ENCODE measurements around the gene SRGN. TPM values are rescaled to one million over a fixed set of nuclear protein-coding genes. Genes with fewer than 3 reads are reported as not detected.
"Not testable (repeated sequence)": the region's sequence is repeated elsewhere in the genome, so short reads cannot be mapped to it uniquely, and the experiment has no call there.

Gene SRGN, protein sequence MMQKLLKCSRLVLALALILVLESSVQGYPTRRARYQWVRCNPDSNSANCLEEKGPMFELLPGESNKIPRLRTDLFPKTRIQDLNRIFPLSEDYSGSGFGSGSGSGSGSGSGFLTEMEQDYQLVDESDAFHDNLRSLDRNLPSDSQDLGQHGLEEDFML
- total RNA-seq: 1,340 and 1,350 TPM in 2 replicates

DNA sequence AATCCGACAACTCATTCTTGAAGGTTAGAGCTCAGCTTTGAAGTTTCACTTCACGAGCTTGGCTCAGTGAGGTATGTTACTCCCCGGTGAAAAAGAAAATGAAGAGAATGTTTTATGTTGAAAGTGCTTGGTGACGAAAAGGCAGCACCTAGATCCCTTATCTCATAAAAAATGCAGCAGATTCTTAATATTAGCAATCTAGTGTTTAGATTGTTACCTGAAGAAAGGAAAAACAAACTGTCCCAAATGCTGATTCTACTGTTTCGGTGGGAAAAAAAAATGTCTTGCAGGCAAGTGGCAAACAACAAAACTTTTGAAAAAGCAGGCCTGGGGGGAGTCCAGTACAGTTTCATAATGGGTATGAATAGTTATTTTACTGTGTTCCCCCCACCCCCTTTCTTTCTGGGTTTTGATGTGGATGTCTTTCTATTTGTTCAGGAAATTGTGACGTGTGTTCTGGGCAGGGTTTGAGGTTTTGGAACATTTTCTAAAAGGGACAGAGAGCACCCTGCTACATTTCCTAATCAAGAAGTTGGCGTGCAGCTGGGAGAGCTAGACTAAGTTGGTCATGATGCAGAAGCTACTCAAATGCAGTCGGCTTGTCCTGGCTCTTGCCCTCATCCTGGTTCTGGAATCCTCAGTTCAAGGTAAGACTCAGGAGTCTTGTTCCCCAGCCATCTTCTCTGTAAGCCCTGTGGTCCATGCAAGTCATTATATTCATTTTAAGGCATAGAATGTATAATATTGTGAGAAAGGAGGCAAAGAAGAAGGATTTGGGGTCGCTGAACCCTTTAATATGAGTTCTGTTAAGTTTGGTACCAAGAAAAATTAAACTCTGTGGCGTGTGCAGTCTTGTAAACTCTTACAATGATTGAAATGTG lies at the start of gene SRGN:
SRGN (plus strand) TSS at position 514 of the 881 bp plus-strand sequence; CDS start at position 569, 55 bp downstream.
- DNase-seq (ENCODE audit: low spot score): peak; percentile 82
- Mint-ChIP-seq H3K27ac (peak within 1 kb of the TSS; percentile 91), H3K9me3 (no peaks in the 10 kb centered on the region), H3K36me3 (ENCODE audit: low read depth) (peaks cover 42% of the 10 kb centered on the region), H3K4me3 (ENCODE audit: low read depth) (peak within 1 kb of the TSS; percentile 91), H3K4me1 (ENCODE audit: low read depth) (peaks cover 43% of the 10 kb centered on the region), H3K27me3 (ENCODE audit: low read depth) (no peaks in the 10 kb centered on the region)
- intact Hi-C loops (cut with micrococcal nuclease): loop anchor here (1.0 to 5.0 kb wide), 9 partner anchors 22 to 186 kb away; partner anchors contain the start of genes DDX50 and SUPV3L1

DNA sequence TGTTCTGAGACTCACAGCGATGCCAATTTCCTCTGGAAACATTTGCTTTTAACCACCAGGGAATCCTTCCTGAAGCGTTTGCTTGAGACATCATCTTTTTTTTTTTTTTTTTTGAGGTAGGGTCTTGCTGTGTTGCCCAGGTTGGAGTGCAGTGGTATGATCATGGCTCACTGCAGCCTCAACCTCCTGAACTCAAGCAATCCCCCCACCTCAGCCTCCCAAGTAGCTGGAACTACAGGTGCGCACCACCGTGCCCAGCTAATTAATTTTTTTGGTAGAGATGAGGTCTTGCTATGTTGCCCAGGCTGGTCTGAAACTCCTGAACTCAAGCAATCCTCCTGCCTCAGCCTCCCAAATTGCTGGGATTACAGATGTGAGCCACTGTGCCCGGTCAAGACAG lies 47.0 kb upstream of the SRGN start:
- DNase-seq (ENCODE audit: low spot score); H3K27me3 Mint-ChIP-seq (ENCODE audit: low read depth); H3K36me3 Mint-ChIP-seq (ENCODE audit: low read depth); H3K9me3 Mint-ChIP-seq; H3K4me3 Mint-ChIP-seq (ENCODE audit: low read depth); intact Hi-C loops (cut with micrococcal nuclease); H3K27ac Mint-ChIP-seq: not testable (repeated sequence)
- H3K4me1 Mint-ChIP-seq (ENCODE audit: low read depth): peaks cover 18% of the 10 kb centered on the region

DNA sequence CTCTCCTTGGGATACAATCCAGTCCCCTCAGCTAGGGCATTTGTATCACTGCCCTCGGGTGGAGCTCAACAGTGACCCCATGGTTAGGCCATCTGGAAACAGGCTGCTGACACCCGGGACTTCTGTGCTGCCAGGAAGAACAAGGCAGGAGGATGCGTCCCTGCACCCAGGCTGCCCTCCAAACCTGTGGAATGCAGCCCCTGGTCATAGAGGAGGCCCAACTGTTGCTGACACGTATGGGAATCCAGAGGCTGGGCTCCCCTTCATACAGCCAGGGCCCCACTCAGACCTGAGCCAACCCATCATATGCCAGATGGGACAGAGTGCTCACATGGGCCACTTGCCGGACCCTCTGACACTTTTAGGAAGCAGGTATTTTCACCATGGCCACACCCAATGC lies 45.5 kb upstream of the SRGN start:
- Mint-ChIP-seq H3K27me3 (ENCODE audit: low read depth) (no peaks in the 10 kb centered on the region), H3K4me3 (ENCODE audit: low read depth) (no peak overlapping the region), H3K9me3 (no peaks in the 10 kb centered on the region), H3K4me1 (ENCODE audit: low read depth) (peaks cover 32% of the 10 kb centered on the region), H3K36me3 (ENCODE audit: low read depth) (no peaks in the 10 kb centered on the region), H3K27ac (no peak overlapping the region)
- intact Hi-C loops (cut with micrococcal nuclease): no loop called here
- DNase-seq (ENCODE audit: low spot score): no peak

DNA sequence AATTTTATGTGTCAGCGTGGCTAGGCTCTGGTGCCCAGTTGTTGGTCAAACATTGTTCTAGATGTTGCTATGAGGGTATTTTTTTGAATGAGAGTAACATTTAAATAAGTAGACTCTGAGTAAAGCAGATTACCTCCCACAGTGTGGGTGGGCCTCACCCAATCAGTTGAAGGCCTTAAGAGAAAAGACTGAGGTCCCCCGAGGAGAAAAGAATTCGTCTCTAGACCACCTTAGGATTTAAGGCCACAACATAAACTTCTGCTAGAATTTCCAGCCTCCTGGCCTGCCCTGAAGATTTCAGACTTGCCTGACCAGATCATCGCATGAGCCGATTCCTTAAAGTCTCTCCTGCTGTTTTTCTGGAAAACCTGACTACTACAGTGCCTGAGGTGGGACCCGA lies 45.1 kb upstream of the SRGN start:
- Mint-ChIP-seq H3K4me1 (ENCODE audit: low read depth) (peaks cover 36% of the 10 kb centered on the region), H3K36me3 (ENCODE audit: low read depth) (no peaks in the 10 kb centered on the region), H3K4me3 (ENCODE audit: low read depth) (no peak overlapping the region), H3K27ac (no peak overlapping the region), H3K9me3 (no peaks in the 10 kb centered on the region), H3K27me3 (ENCODE audit: low read depth) (no peaks in the 10 kb centered on the region)
- DNase-seq (ENCODE audit: low spot score): no peak
- intact Hi-C loops (cut with micrococcal nuclease): no loop called here

DNA sequence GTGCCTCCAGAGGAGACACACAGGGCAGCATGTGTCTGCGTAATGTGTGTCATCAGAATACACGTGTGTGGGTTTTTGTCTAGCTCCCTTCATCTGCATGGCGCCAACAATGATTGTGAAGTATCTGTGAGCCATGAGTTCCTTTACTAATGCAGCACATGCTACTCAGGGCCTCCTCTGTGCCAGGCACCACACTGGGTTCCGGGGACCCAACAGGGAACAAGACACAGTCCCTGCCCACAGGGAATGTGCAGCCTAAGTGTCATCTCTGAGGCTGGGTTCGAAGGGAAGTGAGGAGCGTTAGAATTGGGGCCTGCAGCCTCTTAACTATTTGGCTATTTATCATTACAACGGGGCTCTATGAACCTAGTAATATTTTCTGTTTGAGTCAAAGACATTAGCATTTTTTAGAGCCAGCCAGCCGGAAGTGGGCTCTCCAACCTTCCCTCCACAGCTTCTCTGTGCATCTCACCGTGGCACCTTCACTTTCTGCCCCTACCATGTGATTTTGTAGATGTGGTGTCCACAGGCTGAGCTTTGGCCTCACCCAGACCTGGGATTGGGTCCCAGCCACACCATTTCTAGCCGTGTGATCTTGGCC lies 43.9 kb upstream of the SRGN start:
- no peaks in the 10 kb centered on the region for H3K36me3 Mint-ChIP-seq (ENCODE audit: low read depth)

DNA sequence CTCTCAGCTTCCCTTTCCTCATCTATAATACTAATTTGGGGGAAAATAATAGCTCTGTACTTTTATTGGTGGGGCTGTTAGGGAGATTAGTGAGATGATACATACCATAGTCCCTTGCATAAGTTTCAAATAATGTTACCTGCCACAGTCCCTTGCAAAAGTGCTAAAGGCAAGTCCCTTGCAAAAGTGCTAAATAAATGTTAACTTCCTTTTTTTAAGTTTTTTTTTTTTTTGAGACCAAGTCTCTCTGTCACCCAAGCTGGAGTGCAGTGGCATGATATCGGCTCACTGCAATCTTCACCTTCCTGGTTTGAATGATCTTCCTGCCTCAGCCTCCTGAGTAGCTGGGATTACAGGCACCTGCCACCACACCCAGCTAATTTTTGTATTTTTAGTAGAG lies 43.4 kb upstream of the SRGN start:
- H3K27ac Mint-ChIP-seq: peak overlapping the region; percentile 100
- H3K4me1 Mint-ChIP-seq (ENCODE audit: low read depth): peaks cover 47% of the 10 kb centered on the region
- no peak for DNase-seq (ENCODE audit: low spot score)
- H3K4me3 Mint-ChIP-seq (ENCODE audit: low read depth): no peak overlapping the region
- H3K36me3 Mint-ChIP-seq (ENCODE audit: low read depth): no peaks in the 10 kb centered on the region
- H3K27me3 Mint-ChIP-seq (ENCODE audit: low read depth): no peaks in the 10 kb centered on the region
- H3K9me3 Mint-ChIP-seq: no peaks in the 10 kb centered on the region
- intact Hi-C loops (cut with micrococcal nuclease): no loop called here

More for the DNA sequence above, 43.9 kb upstream of the SRGN start:
- Mint-ChIP-seq H3K27me3 (ENCODE audit: low read depth) (no peaks in the 10 kb centered on the region), H3K9me3 (no peaks in the 10 kb centered on the region), H3K27ac (peak overlapping the region; percentile 100), H3K4me1 (ENCODE audit: low read depth) (peaks cover 46% of the 10 kb centered on the region), H3K4me3 (ENCODE audit: low read depth) (no peak overlapping the region)
- no peak for DNase-seq (ENCODE audit: low spot score)
- intact Hi-C loops (cut with micrococcal nuclease): no loop called here

DNA sequence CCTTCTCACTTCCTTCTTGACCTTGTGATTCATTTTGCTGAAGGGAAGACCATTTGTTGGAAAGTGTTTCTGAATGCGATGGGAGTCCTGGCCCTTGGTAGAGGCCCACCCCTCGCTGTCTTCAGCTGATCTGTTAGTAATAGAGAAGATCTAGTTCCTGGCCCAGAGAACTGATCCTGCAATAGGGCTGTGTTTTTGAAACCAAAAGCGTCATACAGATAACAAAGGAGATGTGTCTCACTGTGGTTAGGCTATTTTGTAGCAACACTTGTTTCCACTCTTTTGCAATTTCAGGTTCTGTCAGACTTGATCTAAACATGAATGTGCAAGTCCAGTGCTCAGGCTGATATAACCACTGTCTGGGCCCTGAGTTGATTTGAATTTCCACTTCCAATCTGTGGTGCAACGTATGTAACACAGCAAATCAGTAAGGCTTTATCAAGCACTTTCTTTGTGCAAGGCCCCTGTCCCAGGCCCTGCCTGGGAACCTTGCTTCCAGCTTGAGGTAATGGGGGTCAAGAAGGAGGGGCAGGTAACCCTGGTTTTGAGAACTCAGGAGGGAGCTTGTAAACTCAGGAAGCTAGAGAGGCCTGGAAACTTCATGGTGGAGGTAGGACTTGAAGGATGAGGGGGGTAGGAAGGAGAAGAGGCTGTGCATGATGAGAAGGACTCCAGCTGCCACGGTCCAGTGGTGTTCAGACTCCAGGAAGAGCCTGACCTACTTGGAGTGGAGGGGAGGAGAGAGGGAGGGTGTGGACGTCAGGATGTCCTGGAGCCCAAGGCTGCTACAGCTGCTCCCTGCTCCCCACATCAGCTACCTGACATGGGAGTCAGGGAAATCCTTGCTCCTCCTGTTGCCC lies 42.2 kb upstream of the SRGN start:
- peak; percentile 49 for DNase-seq (ENCODE audit: low spot score)
- peak overlapping the region; percentile 100 for H3K27ac Mint-ChIP-seq
- no peaks in the 10 kb centered on the region for H3K27me3 Mint-ChIP-seq (ENCODE audit: low read depth)
- no peaks in the 10 kb centered on the region for H3K36me3 Mint-ChIP-seq (ENCODE audit: low read depth)
- H3K9me3 Mint-ChIP-seq: no peaks in the 10 kb centered on the region
- intact Hi-C loops (cut with micrococcal nuclease): loop anchor here (1.0 to 5.0 kb wide), 5 partner anchors 10 to 42 kb away; no protein-coding TSS in a partner anchor
- H3K4me1 Mint-ChIP-seq (ENCODE audit: low read depth): peaks cover 49% of the 10 kb centered on the region
- H3K4me3 Mint-ChIP-seq (ENCODE audit: low read depth): peak overlapping the region; percentile 70

DNA sequence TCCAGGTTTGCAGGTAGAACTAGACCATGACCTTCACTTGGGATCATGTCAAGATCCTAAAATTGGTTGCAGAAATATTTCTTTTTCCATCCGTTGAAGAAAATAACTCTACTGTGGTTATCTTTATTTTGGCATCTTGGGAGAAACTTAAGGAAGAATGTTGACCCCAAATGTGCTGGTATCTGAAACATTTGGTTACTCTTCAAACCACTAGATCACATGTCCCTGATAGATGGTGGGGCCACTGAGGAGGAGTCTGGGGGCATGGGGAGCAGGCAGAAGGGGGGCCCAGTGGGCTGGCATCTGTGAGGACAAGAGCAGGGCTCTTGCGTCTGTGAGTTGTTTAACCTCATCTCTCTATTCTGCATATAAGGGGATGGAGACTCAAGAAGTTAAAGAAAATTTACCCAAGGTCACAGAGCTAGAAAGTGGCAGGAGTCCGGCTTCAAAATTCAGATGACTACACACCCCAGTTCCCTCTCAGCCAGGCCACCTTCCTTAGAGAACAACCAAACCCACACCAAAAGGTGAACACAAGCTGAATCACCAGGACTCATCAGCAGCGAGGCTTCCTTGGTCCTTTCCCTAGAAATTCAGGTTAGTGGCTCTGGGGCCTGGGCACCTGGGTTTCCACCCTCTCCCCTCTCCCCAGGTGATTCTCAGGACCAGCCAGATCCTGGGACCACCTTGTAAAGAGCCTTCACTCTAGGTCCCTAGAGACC lies 40.6 kb upstream of the SRGN start:
- intact Hi-C loops (cut with micrococcal nuclease): loop anchor here (5.0 kb wide), 1 partner anchor 40 kb away; no protein-coding TSS in a partner anchor
- no peak overlapping the region for H3K4me3 Mint-ChIP-seq (ENCODE audit: low read depth)
- no peaks in the 10 kb centered on the region for H3K27me3 Mint-ChIP-seq (ENCODE audit: low read depth)
- DNase-seq (ENCODE audit: low spot score): no peak
- H3K4me1 Mint-ChIP-seq (ENCODE audit: low read depth): peaks cover 61% of the 10 kb centered on the region
- H3K36me3 Mint-ChIP-seq (ENCODE audit: low read depth): no peaks in the 10 kb centered on the region
- H3K9me3 Mint-ChIP-seq: no peaks in the 10 kb centered on the region
- H3K27ac Mint-ChIP-seq: peak overlapping the region; percentile 100

DNA sequence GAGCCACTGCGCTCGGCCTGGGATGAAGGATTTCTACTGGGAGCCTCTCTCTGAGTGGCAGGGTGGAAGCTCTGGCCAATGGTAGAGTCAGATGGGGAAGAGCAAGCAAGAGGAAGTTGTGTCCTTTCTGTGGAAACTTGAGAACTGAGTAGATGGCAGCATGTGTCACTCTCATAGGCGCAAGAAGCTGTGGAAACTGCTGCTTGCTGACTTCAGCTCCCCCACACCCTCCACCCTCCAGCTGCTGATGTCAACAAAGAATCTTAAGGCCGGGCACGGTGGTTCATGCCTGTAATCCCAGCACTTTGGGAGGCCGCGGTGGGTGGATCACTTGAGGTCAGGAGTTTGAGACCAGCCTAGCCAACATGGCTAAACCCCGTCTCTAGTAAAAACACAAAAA lies 39.8 kb upstream of the SRGN start:
- peak; percentile 36 for DNase-seq (ENCODE audit: low spot score)
- peaks cover 68% of the 10 kb centered on the region for H3K4me1 Mint-ChIP-seq (ENCODE audit: low read depth)

DNA sequence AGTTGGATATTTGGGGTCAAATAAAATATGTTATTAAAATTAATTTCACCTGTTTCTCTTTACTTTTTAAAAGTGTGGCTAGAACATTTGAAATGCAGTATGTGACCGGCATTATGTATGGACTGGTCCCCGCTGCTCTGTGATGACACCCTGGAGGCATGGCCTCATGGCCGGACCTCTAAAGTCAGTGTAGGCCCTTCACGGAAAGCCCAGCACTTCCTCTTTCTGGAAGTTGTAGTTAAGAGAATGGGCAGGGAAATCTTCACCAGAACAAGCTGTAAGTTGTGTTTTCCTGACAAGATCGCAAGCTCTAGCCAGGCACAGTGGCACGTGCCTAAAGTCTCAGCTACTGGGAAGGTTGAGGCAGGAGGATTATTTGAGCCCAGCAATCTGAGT lies 38.3 kb upstream of the SRGN start:
- Mint-ChIP-seq H3K36me3 (ENCODE audit: low read depth) (no peaks in the 10 kb centered on the region), H3K9me3 (no peaks in the 10 kb centered on the region), H3K27me3 (ENCODE audit: low read depth) (no peaks in the 10 kb centered on the region), H3K4me3 (ENCODE audit: low read depth) (no peak overlapping the region), H3K27ac (peak overlapping the region; percentile 14), H3K4me1 (ENCODE audit: low read depth) (peaks cover 62% of the 10 kb centered on the region)
- intact Hi-C loops (cut with micrococcal nuclease): loop anchor here (5.0 kb wide), 1 partner anchor 42 kb away; no protein-coding TSS in a partner anchor
- no peak for DNase-seq (ENCODE audit: low spot score)

More for the DNA sequence above, 39.8 kb upstream of the SRGN start:
- no peak overlapping the region for H3K4me3 Mint-ChIP-seq (ENCODE audit: low read depth)
- no peaks in the 10 kb centered on the region for H3K36me3 Mint-ChIP-seq (ENCODE audit: low read depth)
- no peaks in the 10 kb centered on the region for H3K27me3 Mint-ChIP-seq (ENCODE audit: low read depth)
- no peaks in the 10 kb centered on the region for H3K9me3 Mint-ChIP-seq
- peak overlapping the region; percentile 85 for H3K27ac Mint-ChIP-seq
- intact Hi-C loops (cut with micrococcal nuclease): loop anchor here (5.0 kb wide), 1 partner anchor 41 kb away; no protein-coding TSS in a partner anchor

DNA sequence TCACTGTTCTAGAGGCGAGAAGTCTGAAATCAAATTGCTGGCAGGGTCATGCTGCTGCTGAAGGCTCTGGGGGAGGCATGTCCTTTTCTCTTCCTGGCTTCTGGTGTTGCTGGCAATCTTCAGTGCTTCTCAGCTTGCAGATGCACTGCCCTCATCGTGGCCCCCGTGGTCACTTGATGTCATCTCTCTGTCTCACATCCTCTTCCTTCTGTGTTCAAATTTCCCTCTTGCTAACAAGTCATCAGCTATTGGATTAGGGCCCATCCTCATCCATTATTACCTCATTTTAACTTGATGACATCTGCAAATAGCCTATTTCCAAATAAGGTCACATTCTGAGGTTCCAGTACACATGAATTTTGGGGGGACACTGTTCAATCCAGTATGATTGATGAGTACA lies 36.6 kb upstream of the SRGN start:
- Mint-ChIP-seq H3K27ac (peak overlapping the region; percentile 79), H3K4me3 (ENCODE audit: low read depth) (no peak overlapping the region), H3K9me3 (no peaks in the 10 kb centered on the region), H3K36me3 (ENCODE audit: low read depth) (no peaks in the 10 kb centered on the region), H3K4me1 (ENCODE audit: low read depth) (peaks cover 64% of the 10 kb centered on the region), H3K27me3 (ENCODE audit: low read depth) (no peaks in the 10 kb centered on the region)
- peak; percentile 34 for DNase-seq (ENCODE audit: low spot score)
- intact Hi-C loops (cut with micrococcal nuclease): loop anchor here (1.0 to 5.0 kb wide), 2 partner anchors 10 to 261 kb away; no protein-coding TSS in a partner anchor

All from activated T-helper 2 cell treated with anti-CD3 and anti-CD28 coated beads, Interferon-gamma antibody, Interleukin-2, Interleukin-4, amounts not matched to agents 10 μg/mL and 5 μg/mL and 100 μg/mL, durations not matched to agents 14 hours and 24 hours and 36 hours (primary cell).